K562 (cell line): ENCODE measurements around the gene PLEKHG1. TPM values are rescaled to one million over a fixed set of nuclear protein-coding genes. Genes with fewer than 3 reads are reported as not detected.

ENCODE experiments used
- ATAC-seq: fragments of 200-7000 bp; cut with Tn5 transposase; 3 replicates; pipeline ENCODE4 v1.9.1; 2020; ENCODE audit warnings: moderate library complexity
- BruUV-seq: library from RNA; stranded (reverse); fragments of 400-500 nt; replicated peaks from 2 replicates; lab custom pipeline; 2021; lab: Mats Ljungman, UMichigan
- CTCF ChIA-PET: fragments of 300-600 bp; formaldehyde crosslinking; extraction: SDS; loops from one replicate; lab custom pipeline; 2021; ENCODE audit warnings: low intra/inter-chr PET ratio; lab: Yijun Ruan, JAX
- POLR2A ChIA-PET: fragments of 300-600, 350-650 bp; sonication (Branson Sonifier 250); formaldehyde crosslinking; extraction: SDS; loops from one replicate; lab custom pipeline; 2021; ENCODE audit warnings: antibody characterized with exemption, inconsistent platforms; lab: Yijun Ruan, JAX
- DNase-seq, 4 experiments: peaks; one replicate each; pipeline versions ENCODE4 v3.0.0 to v3.0.0-alpha.2; 2011 to 2018; ENCODE audit warnings: low spot score in 3 of 4, mixed read lengths in 3 of 4; ENCODE audit errors: extremely low read depth in 1 of 4
- FAIRE-seq: peaks from 2 replicates; lab custom pipeline; 2011; peaks lifted over from hg19 to GRCh38; lab: Jason Lieb, UNC
- H2AFZ ChIP-seq: 2 replicates; pipeline ENCODE4 v1.6.0; 2011; ENCODE audit warnings: low read depth, low read length, control low read depth, inconsistent platforms
- H3K27ac ChIP-seq: fragments of 200-600 bp; 3 replicates; pipeline ENCODE4 v1.8.0; 2011; ENCODE audit warnings: low read depth, mild to moderate bottlenecking, control low read depth, inconsistent platforms, low read length, moderate library complexity, mixed read lengths; ENCODE audit errors: extremely low read depth
- H3K27me3 ChIP-seq, 2 experiments: fragments of 300-600 bp in 1 of 2; 2 replicates in 1 of 2; 3 replicates in 1 of 2; pipeline versions ENCODE4 v1.6.0 to v1.8.0; 2011; ENCODE audit warnings: inconsistent platforms in 2 of 2, low read length in 2 of 2, mild to moderate bottlenecking in 1 of 2, mixed read lengths in 1 of 2, moderate library complexity in 1 of 2; ENCODE audit not compliant: control insufficient read depth in 2 of 2, insufficient read depth in 2 of 2
- H3K36me3 ChIP-seq: fragments of 300-600 bp; 3 replicates; pipeline ENCODE4 v1.8.0; 2011; ENCODE audit warnings: mild to moderate bottlenecking, low read length, inconsistent platforms; ENCODE audit not compliant: control insufficient read depth, insufficient read depth
- H3K4me1 ChIP-seq, 2 experiments: fragments of 200-600 bp in 1 of 2; replicated peaks in 1 of 2; 2 replicates in 1 of 2; 3 replicates in 1 of 2; pipeline versions ENCODE4 v1.5.1 to v1.8.0; 2011; ENCODE audit warnings: inconsistent platforms in 2 of 2, low read length in 2 of 2, mild to moderate bottlenecking in 1 of 2, mixed read lengths in 1 of 2, moderate library complexity in 1 of 2; ENCODE audit not compliant: control insufficient read depth in 2 of 2, insufficient read depth in 2 of 2
- H3K4me2 ChIP-seq: 2 replicates; pipeline ENCODE4 v1.6.1; 2011; ENCODE audit warnings: low read length, control low read depth, inconsistent platforms, mixed read lengths; ENCODE audit not compliant: insufficient read depth
- H3K4me3 ChIP-seq: fragments of 200-600 bp; sonication (generic), shearing (Covaris generic); 2 replicates; pipeline ENCODE4 v1.5.1; 2016; ENCODE audit warnings: control low read depth, inconsistent platforms
- H3K79me2 ChIP-seq: fragments of 200-600 bp; 3 replicates; pipeline ENCODE4 v1.8.0; 2011; ENCODE audit warnings: low read length, inconsistent platforms; ENCODE audit not compliant: control insufficient read depth, insufficient read depth
- H3K9ac ChIP-seq, 2 experiments: 2 replicates each; pipeline versions ENCODE4 v1.6.0 to v1.6.1; 2011; ENCODE audit warnings: low read depth in 2 of 2, low read length in 2 of 2, control low read depth in 1 of 2, inconsistent platforms in 1 of 2, mild to moderate bottlenecking in 1 of 2, mixed read lengths in 1 of 2; ENCODE audit not compliant: insufficient read depth in 1 of 2
- H3K9me1 ChIP-seq: one replicate; pipeline ENCODE4 v1.6.0; 2011; ENCODE audit warnings: inconsistent platforms, mild to moderate bottlenecking, low read length, moderate library complexity; ENCODE audit not compliant: control insufficient read depth, insufficient read depth
- H3K9me3 ChIP-seq: replicated peaks from 2 replicates; pipeline ENCODE4 v1.5.1; 2011; ENCODE audit warnings: low read depth, low read length, inconsistent platforms; ENCODE audit not compliant: control insufficient read depth, insufficient read depth
- H4K20me1 ChIP-seq: replicated peaks from 2 replicates; pipeline ENCODE4 v1.6.1; 2011; ENCODE audit warnings: low read length, inconsistent platforms, mixed read lengths; ENCODE audit not compliant: control insufficient read depth, insufficient read depth
- BDP1 ChIP-seq: IDR thresholded peaks from 3 replicates; pipeline ENCODE4 v1.6.1; 2011; ENCODE audit not compliant: insufficient read length, insufficient read depth
- BHLHE40 ChIP-seq: IDR thresholded peaks from 2 replicates; pipeline ENCODE4 v1.6.1; 2011; ENCODE audit warnings: low read length, improper control_type of control experiment
- EWSR1 ChIP-seq: fragments of 450-650 bp; IDR thresholded peaks from 2 replicates; pipeline ENCODE4 v1.6.1; 2018; ENCODE audit warnings: borderline replicate concordance, mild to moderate bottlenecking, low read depth, moderate library complexity; ENCODE audit not compliant: partially characterized antibody
- ILF3 ChIP-seq: fragments of 450-650 bp; IDR thresholded peaks from 2 replicates; pipeline ENCODE4 v1.6.1; 2018; ENCODE audit warnings: antibody characterized with exemption, mild to moderate bottlenecking, moderate library complexity, borderline replicate concordance
- MBD2 ChIP-seq: sonication (generic); IDR thresholded peaks from 2 replicates; pipeline ENCODE4 v1.6.1; 2016; ENCODE audit warnings: low read depth, borderline replicate concordance
- NELFE ChIP-seq: IDR thresholded peaks from 2 replicates; pipeline ENCODE4 v1.6.1; 2011; ENCODE audit warnings: mild to moderate bottlenecking; ENCODE audit not compliant: insufficient read depth, insufficient read length
- POLR2AphosphoS2 ChIP-seq: IDR thresholded peaks from 2 replicates; pipeline ENCODE4 v1.6.1; 2012; ENCODE audit warnings: low read length, improper control_type of control experiment
- RBM25 ChIP-seq: fragments of 200-400 bp; formaldehyde crosslinking; IDR thresholded peaks from 2 replicates; pipeline ENCODE4 v1.6.1; 2018; ENCODE audit warnings: low read length, low read depth, moderate library complexity; ENCODE audit not compliant: severe bottlenecking
- SAFB ChIP-seq: fragments of 200-400 bp; formaldehyde crosslinking; IDR thresholded peaks from 2 replicates; pipeline ENCODE4 v1.6.1; 2017; ENCODE audit warnings: low read depth, low read length, borderline replicate concordance
- SETDB1 ChIP-seq: IDR thresholded peaks from one replicate; pipeline ENCODE4 v1.6.1; 2012; ENCODE audit warnings: low read length, control low read depth, inconsistent platforms
- SMARCA4 ChIP-seq: fragments of 450-650 bp; IDR thresholded peaks from 2 replicates; pipeline ENCODE4 v1.6.1; 2016
- TAF15 ChIP-seq: fragments of 200-400 bp; formaldehyde crosslinking; IDR thresholded peaks from 2 replicates; pipeline ENCODE4 v1.6.1; 2017; ENCODE audit warnings: mild to moderate bottlenecking, low read depth, low read length, moderate library complexity
- THRAP3 ChIP-seq: fragments of 450-650 bp; IDR thresholded peaks from 2 replicates; pipeline ENCODE4 v1.6.1; 2016; ENCODE audit warnings: mild to moderate bottlenecking, inconsistent platforms, borderline replicate concordance
- ZNF217 ChIP-seq: sonication (generic); formaldehyde crosslinking; IDR thresholded peaks from 2 replicates; pipeline ENCODE4 v1.8.0; 2022; ENCODE audit warnings: mild to moderate bottlenecking, missing genetic modification reagents
- ZNF561 ChIP-seq: fragments of 450-650 bp; formaldehyde crosslinking; conservative IDR thresholded peaks from 2 replicates; pipeline ENCODE4 v1.4.0; 2020; ENCODE audit warnings: mild to moderate bottlenecking, moderate library complexity
- WGBS: fragments of 100-300 bp; shearing (Covaris generic); methylation state at CpG from one replicate; pipeline ENCODE4 v1.1.6; 2016; ENCODE audit warnings: low coverage, mixed read lengths; ENCODE audit not compliant: insufficient coverage; ENCODE audit errors: missing lambda C conversion rate; 5-methylcytosine and 5-hydroxymethylcytosine counted together
- in situ Hi-C: fragments of 300-500 bp; cut with MboI; formaldehyde crosslinking; loops from 4 replicates; pipeline ENCODE4 v1.15.0; 2018; ENCODE audit warnings: inconsistent platforms, mixed read lengths
- intact Hi-C: fragments of 100-400 bp; cut with micrococcal nuclease; formaldehyde crosslinking; loops from 2 replicates; pipeline ENCODE4 v1.14.2; 2022
- polyA plus RNA-seq, 8 experiments: library from polyadenylated mRNA; depleted of rRNA in 4 of 8; stranded (reverse) in 5 of 8; unstranded in 3 of 8; fragments of >200 nt; fragmentation: Nextera tagmentation in 2 of 8; fragmentation: Illumina TruSeq in 1 of 8; extraction: Ambion mirVana in 2 of 8; extraction: Trizol in 1 of 8; gene quantifications; 2 replicates each; pipeline versions ENCODE4 v1.2.1 to v1.2.3, GENCODE V29; 2011 to 2014; ENCODE audit warnings: inconsistent platforms in 1 of 8, missing spikeins in 1 of 8
- total RNA-seq, 7 experiments: library from RNA; depleted of rRNA in 6 of 7; stranded (reverse); fragments of >200 nt in 6 of 7; fragmentation: Illumina TruSeq in 2 of 7; extraction: Trizol in 2 of 7; gene quantifications; 2 replicates each; pipeline versions ENCODE4 v1.2.1 to v1.2.3, GENCODE V29; 2011 to 2021; ENCODE audit warnings: low replicate concordance in 1 of 7
- TF ChIP-seq, protein P1 (sequence below): fragments of 450-650 bp; formaldehyde crosslinking; IDR thresholded peaks from 2 replicates; pipeline ENCODE4 v1.4.0; 2020; ENCODE audit warnings: mild to moderate bottlenecking, moderate library complexity
- TF ChIP-seq, protein P2 (sequence below): fragments of 450-650 bp; formaldehyde crosslinking; IDR thresholded peaks from 2 replicates; pipeline ENCODE4 v1.4.0; 2020; ENCODE audit warnings: mild to moderate bottlenecking, mixed read lengths

PLEKHG1 gene
- total and polyA plus RNA-seq, 9 of the 15 experiments (the other 6 are each of a cell fraction or from before 2014, with no cell fraction given): 0.03 to 0.16 (median 0.03) TPM; not detected in 6

DNA sequence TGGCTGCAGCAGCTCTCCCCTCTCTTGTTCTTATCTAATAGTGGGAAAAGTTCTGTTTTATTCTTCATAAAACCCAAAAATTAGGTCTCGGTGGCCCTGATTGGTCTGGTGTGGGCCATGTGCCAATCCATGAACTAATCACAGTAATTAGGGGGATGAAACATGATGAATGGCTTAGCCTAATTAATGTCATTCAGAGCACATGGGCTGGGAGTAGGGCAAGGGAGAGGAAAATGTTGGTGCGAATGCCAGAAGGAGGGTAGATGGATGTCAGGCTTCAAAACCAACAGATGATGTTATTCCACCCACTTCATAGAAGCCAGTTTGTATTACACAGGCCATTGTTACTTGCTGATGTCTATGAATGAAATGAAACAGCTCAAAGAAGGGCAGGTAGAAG lies 46.5 kb downstream of the PLEKHG1 start (continued):
- TF ChIP-seq, protein P1, sequence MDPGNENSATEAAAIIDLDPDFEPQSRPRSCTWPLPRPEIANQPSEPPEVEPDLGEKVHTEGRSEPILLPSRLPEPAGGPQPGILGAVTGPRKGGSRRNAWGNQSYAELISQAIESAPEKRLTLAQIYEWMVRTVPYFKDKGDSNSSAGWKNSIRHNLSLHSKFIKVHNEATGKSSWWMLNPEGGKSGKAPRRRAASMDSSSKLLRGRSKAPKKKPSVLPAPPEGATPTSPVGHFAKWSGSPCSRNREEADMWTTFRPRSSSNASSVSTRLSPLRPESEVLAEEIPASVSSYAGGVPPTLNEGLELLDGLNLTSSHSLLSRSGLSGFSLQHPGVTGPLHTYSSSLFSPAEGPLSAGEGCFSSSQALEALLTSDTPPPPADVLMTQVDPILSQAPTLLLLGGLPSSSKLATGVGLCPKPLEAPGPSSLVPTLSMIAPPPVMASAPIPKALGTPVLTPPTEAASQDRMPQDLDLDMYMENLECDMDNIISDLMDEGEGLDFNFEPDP (CRISPR knock-in tag): no peak
- TF ChIP-seq SMARCA4 (no peak), ZNF561 (no peak), BHLHE40 (no peak), TAF15 (no peak), BDP1 (no peak), NELFE (no peak), SETDB1 (no peak), EWSR1 (no peak)
- TF ChIP-seq, protein P2, sequence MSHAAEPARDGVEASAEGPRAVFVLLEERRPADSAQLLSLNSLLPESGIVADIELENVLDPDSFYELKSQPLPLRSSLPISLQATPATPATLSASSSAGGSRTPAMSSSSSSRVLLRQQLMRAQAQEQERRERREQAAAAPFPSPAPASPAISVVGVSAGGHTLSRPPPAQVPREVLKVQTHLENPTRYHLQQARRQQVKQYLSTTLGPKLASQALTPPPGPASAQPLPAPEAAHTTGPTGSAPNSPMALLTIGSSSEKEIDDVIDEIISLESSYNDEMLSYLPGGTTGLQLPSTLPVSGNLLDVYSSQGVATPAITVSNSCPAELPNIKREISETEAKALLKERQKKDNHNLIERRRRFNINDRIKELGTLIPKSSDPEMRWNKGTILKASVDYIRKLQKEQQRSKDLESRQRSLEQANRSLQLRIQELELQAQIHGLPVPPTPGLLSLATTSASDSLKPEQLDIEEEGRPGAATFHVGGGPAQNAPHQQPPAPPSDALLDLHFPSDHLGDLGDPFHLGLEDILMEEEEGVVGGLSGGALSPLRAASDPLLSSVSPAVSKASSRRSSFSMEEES: no peak

DNA sequence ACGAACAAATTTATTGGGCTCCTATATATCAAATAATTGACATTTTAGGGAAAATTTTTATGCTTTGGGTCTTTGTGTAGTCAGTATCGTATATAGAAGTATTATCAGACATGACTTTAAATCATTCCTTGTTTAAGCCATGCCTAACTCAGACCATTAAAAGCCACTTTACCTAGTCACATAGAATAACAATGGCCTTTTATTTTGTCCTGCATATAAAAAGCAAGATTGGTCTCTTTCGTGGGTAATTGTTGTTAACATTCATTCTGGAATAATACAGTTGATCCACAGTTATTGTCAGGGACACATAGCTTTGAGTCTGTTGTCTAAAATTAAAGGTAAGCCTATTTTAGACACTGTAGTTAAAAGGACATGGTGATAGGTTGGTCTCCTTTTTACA lies 47.4 kb downstream of the PLEKHG1 start:
- ATAC-seq: no peak
- in situ Hi-C loops: no loop called here
- no peak overlapping the region for H3K27ac ChIP-seq

More for the DNA sequence above, 47.4 kb downstream of the PLEKHG1 start:
- ChIA-PET POLR2A (no interaction called here), CTCF (no interaction called here)
- Histone ChIP-seq H3K27me3 (peaks cover 0 to 11% of the 10 kb centered on the region in 2 experiments; a peak in 3 of 5 replicates), H3K4me2 (no peak overlapping the region), H3K9ac (no peak overlapping the region), H3K4me3 (no peak overlapping the region), H3K79me2 (no peaks in the 10 kb centered on the region), H3K9me1 (no peaks in the 10 kb centered on the region), H3K36me3 (no peaks in the 10 kb centered on the region), H4K20me1 (no peaks in the 10 kb centered on the region), H2AFZ (no peak overlapping the region), H3K4me1 (no peaks in the 10 kb centered on the region), H3K9me3 (no peaks in the 10 kb centered on the region)
- DNase-seq: no peak
- no peak for FAIRE-seq
- no TSS peak for BruUV-seq
- WGBS: 0% methylated on average over 3 of the region's 3 CpGs
- intact Hi-C loops: no loop called here
- TF ChIP-seq POLR2AphosphoS2: no peak
- TF ChIP-seq SAFB: no peak
- TF ChIP-seq MBD2: no peak
- TF ChIP-seq RBM25: no peak
- no peak for TF ChIP-seq THRAP3
- TF ChIP-seq ZNF217 (CRISPR knock-in tag): no peak
- no peak for TF ChIP-seq ILF3
